CD4-positive, alpha-beta T cell treated with Interleukin-15 for 4 hours (primary cell): ENCODE data around the gene LAMP2.

Experiments
- DNase-seq: peaks from one replicate; pipeline ENCODE4 v3.0.0-alpha.2; 2020; ENCODE audit warnings: low spot score

Gene LAMP2

DNA sequence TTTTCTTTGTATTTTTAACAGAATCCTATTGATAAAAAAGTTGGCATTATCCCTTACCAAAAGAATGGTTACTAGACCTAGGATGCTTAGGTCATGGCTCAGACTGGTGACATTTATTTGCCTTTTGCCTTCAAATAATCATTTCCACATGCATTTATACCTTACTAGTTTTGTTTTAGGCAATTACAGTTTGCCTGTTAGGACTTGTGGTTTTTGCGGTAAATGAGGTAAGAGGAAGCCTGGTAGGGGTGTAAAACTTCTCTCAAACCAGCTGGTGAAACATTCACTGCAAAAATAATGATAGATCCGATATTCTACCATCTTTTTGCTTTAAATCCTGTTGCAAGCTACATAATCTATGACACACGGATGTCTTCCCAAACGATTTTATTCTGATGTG is 12.1 kb downstream of the LAMP2 start:
- DNase-seq = peak; percentile 28

DNA sequence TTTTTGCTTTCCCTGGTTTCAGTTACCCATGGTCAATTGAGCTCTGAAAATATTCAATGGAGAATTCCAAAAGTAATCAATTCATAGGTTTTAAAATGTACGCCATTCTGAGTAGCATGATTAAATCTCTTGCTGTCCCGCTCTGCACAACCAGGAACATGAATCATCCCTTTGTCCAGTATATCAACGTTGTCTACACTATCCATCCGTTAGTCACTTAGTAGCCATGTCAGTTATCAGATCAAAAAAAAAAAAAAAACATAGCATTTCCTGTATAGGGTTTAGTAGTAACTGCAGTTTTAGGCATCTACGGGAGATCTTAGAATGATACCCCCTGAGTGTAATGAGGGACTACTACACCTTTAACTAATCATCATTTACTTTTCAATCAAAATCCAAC is 15.1 kb downstream of the LAMP2 start:
- no peak for DNase-seq

DNA sequence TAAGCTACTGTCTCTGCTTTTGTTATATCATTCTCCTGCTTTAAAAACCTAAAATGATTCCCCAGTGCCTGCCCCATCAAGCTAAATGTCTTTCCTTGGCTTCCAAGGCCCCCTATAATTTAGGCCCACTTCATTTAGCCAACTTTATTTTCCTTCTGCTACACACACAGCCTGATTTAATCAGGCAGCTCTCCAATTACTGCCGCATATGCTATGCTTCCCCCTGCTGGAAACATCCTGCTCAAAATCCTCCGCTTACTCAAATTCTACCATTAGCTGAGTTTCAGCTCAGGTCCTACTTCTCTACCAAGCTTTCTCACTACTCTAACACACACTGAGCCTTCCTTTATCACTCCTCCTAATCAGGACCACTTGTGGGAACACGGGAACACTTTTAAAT is 17.0 kb downstream of the LAMP2 start:
- DNase-seq = no peak

DNA sequence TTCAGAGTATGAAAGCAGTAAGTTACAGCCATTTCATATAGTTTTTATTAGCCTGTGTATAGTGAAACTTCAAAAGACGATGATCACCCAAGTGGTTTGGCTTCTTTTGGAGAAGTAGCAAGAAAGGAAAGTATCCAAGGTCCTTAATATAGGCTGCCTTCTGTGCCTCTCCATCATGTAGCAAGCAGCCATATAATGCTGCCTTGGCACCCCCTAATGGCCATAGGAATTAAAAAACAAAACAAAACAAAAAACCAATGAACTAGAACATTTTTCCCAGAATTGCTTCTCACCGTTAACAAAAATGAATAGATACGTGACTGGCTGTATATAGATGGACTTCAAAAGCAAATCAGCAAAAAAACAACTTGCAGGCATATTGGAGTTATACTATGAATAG is 18.9 kb downstream of the LAMP2 start:
- DNase-seq = peak; percentile 13

DNA sequence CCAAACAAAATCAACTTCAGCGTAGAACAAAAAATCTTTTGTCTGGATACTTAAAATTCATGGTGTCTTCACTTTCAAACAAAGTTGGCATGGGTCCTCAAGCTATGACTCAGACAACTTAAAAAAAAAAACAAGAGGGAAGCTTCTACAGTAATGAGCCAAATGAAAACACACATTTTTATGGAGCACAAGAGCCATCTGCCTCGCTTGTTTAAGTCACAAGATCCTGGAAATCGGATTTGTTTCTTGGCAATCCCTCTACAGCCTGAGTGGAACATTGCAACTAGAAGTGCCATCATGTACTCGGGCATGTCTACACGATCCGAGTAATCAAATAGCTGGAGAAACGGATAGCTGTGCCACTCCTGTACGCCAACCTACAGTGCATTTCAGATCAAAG is 22.6 kb downstream of the LAMP2 start:
- DNase-seq = no peak

DNA sequence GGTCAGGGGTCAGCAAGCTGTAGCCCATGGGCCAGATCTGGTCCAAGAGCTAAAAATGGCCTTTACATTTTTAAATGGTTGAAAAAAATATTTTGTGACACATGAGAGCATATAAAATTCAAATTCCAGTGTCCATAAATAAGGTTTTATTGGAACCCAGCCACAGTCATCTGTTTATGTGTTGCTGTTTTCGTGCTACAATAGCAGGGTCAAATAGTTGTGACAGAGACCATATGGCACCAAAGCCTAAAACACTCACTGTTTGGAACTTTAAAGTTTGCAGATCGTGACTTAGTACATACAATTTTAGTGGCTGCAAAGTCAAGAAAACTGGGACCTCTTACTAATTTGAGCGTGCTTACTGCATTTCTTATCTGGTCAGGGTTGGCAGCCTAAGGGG is 29.2 kb downstream of the LAMP2 start:
- no peak for DNase-seq

DNA sequence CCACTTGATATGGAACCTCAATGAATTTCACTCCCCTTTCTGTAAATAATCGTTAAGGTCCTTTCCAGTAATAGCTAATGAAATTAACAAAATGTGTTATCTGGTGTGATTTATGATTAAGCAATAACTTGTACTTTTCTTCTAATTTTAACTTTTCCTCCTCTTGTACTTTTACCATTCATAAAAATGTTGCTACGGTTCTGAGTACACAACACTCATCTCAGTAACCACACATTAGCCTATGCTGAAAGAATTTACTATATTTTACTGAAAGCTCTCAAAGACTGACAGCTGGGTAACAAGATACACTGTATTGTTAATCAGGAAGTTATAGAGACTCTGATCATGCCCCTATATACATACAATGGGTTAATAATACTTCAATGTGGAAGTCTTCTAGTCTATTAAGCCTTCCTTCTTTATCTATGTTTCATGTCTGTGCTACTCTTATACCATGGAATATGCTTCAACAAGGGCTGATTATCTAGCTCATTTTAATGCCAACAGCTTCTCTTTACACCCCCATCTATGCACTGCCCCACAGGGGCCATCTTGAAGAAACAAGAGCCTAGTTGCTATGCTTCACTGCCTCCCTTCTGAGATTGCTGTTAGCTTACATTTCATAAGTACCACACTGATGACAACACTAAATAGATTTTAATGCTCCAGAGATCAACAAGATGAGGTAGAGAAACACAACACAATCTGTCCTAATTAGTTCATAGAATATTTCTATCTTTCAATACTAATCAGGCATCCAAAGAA is 39.1 kb downstream of the LAMP2 start:
- no peak for DNase-seq

DNA sequence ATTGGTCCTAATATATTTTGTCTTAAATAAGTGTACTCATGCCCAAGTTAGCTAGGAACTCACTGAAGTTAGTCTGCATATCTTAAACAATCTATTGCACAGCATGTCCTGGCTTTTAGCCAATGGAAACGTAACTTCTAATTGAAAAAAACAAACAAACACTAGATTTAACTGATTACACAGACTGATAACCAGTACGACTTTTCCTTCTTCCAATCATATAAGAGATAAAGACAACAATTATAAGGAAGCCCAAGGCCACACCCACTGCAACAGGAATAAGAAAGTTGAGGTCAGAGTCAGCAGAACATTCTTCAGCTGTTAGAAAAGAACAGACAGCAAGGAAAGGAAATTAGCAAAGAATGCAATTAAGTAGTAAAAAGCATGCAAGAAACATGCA is 40.8 kb downstream of the LAMP2 start:
- peak; percentile 0 for DNase-seq

DNA sequence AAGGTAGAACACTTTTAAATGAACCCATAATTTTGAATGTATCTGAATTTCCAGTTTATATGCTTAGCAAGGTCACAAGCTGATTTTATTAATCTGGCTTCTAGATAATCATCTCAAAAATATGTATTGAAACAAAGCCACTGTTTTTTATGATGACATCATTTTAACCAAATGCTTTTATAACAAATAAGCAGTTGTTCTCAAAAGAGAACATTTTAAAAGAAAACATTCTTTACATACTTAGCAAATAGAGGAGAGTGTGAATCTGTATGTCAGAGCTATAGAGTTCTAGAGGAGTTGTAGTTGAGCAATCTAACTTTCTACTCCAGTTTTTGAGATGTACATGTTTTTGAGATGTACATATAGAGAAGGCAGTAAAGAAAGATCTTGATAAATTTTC is 42.5 kb downstream of the LAMP2 start:
- no peak for DNase-seq

DNA sequence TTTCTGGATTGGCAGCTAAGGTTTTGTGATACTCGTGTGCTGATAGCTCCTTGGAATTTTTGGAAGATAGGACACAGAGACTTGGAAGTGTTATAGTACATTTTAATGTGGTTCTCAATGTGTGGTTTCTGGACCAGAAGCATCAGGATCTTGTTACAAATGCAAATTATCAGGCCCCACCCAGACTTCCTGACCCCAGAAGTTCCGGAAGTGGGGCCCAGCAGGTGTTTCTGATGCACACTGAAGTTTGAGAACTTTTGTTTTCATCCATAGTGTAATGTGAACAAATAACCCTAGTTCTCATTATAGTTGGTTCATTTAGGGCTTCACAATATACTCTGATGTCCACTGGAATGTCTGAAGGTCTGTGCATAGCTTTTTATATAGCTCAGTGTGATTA is 49.6 kb downstream of the LAMP2 start:
- DNase-seq = peak; percentile 19

DNA sequence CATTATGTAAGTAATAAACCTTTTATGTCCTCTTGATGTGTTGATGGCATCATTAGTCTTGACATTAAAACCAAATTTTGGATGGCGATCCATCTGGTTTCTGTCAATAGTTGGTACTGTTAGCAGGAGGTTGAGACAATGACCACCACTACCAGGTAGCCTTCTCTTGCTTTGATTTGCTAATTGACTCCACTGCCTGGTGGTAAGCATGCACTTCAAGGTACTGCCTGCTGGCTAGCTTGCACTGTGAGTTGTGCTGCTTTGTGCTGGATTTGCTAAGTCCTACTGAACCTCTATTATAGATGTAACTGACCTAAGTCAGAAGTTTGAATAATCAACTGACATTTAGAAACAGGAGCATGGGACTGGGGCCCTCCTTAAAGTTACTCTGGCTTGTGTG is 60.9 kb downstream of the LAMP2 start:
- DNase-seq = no peak

DNA sequence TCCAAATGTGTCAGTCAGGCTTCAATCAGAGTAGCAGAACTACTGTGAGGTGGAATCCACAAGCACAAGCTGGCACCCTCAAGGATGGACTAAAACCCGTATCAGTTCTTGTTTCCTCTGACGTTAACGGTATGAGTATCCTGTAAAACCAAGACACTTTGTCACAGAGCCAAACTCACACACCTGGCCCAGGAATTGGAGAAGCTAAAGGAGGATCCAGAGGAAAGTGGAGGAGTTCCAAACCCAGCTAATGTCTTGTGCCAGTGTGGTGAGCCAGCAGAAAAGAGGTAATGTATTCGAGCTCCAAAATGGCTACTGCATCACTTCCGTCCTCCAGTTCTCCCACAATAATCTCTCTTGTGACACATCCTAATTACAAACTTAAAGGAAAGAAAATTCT is 62.5 kb downstream of the LAMP2 start:
- no peak for DNase-seq

DNA sequence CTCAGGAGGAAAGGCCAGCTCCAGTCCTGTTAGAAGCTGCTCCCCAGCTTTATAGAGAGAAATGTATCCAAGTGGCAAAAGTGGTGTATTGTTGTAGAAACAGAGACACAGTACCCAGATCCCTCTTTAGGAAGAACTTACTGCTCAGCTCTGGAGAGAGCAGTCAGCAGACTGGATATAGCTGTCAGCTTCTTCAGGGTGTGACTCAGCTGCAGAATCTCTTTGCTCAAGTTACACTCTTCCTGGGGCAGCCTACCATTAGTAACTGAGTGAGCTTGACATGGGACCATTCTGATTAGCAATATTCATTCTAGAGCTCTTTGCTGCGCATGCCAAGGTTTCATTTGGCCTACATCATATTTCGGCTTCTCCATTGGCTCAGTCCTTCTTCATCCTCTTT is 66.7 kb downstream of the LAMP2 start:
- no peak for DNase-seq

DNA sequence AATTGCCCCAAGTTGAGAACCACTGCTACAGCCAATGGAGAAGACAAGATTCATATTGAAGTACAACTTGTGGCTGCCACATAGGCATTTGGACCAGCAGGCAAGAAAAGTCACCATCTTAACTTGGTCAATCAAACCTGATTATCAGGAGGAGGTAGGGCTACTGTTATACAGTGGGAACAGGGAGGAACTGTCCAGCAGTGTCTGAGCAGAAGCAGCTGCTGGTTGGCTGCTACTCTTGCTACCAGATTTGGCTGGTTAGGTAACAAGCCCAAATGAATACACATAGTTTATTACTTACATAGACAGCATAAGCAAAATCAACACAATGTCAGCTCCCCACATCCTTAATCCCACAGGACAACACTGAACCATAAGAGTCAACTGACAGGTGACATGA is 67.8 kb downstream of the LAMP2 start:
- no peak for DNase-seq

DNA sequence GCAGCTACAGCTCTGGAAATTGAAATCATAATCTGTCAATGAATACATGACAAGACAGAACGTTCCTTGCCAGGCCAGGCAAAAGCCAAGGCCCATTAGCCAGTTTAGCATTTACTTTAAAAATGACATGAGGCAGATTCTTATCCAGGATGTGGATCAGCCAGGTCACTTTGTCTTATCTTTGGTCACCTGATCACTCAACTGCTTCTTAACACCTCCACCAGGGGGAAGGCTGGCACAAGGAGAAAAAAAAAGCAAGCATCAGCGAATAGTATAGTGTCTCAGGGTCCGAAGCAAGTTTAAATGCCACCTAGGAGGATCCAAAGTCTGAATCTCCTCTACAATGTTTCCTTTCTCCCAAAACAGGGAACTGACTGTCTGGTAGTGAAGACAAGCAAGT is 88.4 kb downstream of the LAMP2 start:
- peak; percentile 37 for DNase-seq

DNA sequence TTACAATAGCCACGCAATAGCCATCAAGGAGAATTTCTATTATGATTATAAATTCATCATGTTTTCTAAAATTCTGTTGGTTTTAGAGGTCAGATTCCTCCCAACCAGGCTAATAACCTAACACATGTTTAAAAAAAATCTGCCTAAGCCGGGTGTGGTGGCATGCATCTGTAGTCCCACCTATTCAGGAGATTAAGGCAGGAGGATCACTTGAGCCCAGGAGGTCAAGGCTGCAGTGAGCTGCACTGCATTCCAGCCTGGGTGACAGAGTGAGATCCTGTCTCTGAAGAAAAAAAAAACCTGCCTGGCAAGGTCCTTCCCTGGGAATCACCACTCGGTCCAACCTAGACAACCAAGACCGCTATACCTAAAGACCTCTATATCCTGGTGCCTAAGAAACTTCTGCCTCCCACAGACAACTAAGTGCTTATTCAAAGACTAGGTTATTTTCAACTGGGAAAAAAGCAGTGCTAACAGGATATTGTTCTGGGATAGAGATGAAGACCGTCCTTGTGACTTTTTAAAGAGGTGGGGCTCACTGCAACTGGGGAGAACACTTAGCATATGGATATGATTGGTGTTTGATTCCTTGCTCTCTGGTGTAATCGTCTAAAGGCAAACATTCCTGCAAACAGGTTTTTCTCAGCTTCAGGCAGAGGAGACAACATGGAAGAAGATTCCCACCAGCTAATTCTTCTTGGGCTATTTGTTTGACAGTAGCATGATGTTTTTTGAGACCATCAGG is 89.0 kb downstream of the LAMP2 start:
- no peak for DNase-seq

DNA sequence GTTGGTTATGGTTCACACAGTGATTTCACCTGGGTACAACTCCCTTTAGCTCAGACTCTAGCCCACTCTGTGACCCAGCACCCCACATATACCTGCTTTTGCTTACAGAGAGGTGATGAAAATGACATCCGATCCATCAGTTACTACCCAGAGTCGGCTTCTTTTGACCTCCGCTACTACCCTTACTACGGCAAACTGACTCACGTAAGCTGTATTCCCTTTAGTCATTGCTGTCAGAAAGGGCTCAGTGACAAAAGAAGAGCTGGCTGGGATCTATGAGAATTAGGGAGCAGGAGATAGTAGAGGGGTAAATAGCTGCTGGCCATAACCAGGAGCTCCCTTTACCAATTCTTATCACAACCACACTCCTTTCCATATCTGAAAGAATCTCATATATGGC is 90.5 kb downstream of the LAMP2 start:
- no peak for DNase-seq
